K562 (cell line): Measurements from ENCODE around the gene ROPN1L. TPM values are rescaled to one million over a fixed set of nuclear protein-coding genes. Genes with fewer than 3 reads are reported as not detected.
A peak's percentile ranks its signal among the peaks of the same experiment; 100 is the strongest.

ENCODE experiments used
- BRCA1 ChIP-seq, 2 experiments: fragments of 450-650 bp in 1 of 2; sonication (generic) in 1 of 2; formaldehyde crosslinking in 1 of 2; IDR thresholded peaks; 2 replicates each; pipeline versions ENCODE4 v1.5.0 to v1.6.1; 2017 to 2020; ENCODE audit warnings: mild to moderate bottlenecking in 1 of 2, missing genetic modification reagents in 1 of 2
- CREB3 ChIP-seq: fragments of 450-650 bp; conservative IDR thresholded peaks from 2 replicates; pipeline ENCODE4 v1.6.1; 2016; ENCODE audit warnings: missing genetic modification characterization, low read depth, mild to moderate bottlenecking, missing compliant biosample characterization, moderate library complexity
- HDAC1 ChIP-seq, 2 experiments: fragments of 450-650 bp; IDR thresholded peaks; 2 replicates each; pipeline ENCODE4 v1.6.1; 2016 to 2017; ENCODE audit warnings: inconsistent platforms in 1 of 2, mild to moderate bottlenecking in 1 of 2, moderate library complexity in 1 of 2
- HNRNPL ChIP-seq: fragments of 200-400 bp; formaldehyde crosslinking; IDR thresholded peaks from 2 replicates; pipeline ENCODE4 v1.6.1; 2017; ENCODE audit warnings: low read depth, mild to moderate bottlenecking, low read length
- JUND ChIP-seq, 2 experiments: IDR thresholded peaks; 2 replicates in 1 of 2; 3 replicates in 1 of 2; pipeline ENCODE4 v1.6.1; 2011; ENCODE audit warnings: borderline replicate concordance in 2 of 2, low read depth in 2 of 2, low read length in 2 of 2, improper control_type of control experiment in 1 of 2, missing biosample characterization in 1 of 2, missing genetic modification characterization in 1 of 2, missing genetic modification reagents in 1 of 2
- KLF1 ChIP-seq: fragments of 450-650 bp; IDR thresholded peaks from 2 replicates; pipeline ENCODE4 v1.6.1; 2016; ENCODE audit warnings: missing genetic modification characterization, missing compliant biosample characterization
- PBX2 ChIP-seq, 2 experiments: IDR thresholded peaks in 1 of 2; conservative IDR thresholded peaks in 1 of 2; 2 replicates each; pipeline ENCODE4 v1.6.1; 2016; ENCODE audit warnings: low read depth in 2 of 2, mild to moderate bottlenecking in 1 of 2, missing compliant biosample characterization in 1 of 2, missing genetic modification characterization in 1 of 2, moderate library complexity in 1 of 2
- polyA plus RNA-seq, 8 experiments: library from polyadenylated mRNA; depleted of rRNA in 4 of 8; stranded (reverse) in 5 of 8; unstranded in 3 of 8; fragments of >200 nt; fragmentation: Nextera tagmentation in 2 of 8; fragmentation: Illumina TruSeq in 1 of 8; extraction: Ambion mirVana in 2 of 8; extraction: Trizol in 1 of 8; gene quantifications; 2 replicates each; pipeline versions ENCODE4 v1.2.1 to v1.2.3, GENCODE V29; 2011 to 2014; ENCODE audit warnings: inconsistent platforms in 1 of 8, missing spikeins in 1 of 8
- total RNA-seq, 7 experiments: library from RNA; depleted of rRNA in 6 of 7; stranded (reverse); fragments of >200 nt in 6 of 7; fragmentation: Illumina TruSeq in 2 of 7; extraction: Trizol in 2 of 7; gene quantifications; 2 replicates each; pipeline versions ENCODE4 v1.2.1 to v1.2.3, GENCODE V29; 2011 to 2021; ENCODE audit warnings: low replicate concordance in 1 of 7

The ROPN1L gene
- total and polyA plus RNA-seq, 9 of the 15 experiments (the other 6 are each of a cell fraction or from before 2014, with no cell fraction given) = 0.04 to 0.85 (median 0.24) TPM; not detected in 3

GRCh38 chr5:10434392-10434791 is 7.3 kb upstream of the ROPN1L start (continued):
- TF ChIP-seq PBX2 (CRISPR knock-in tag; IDR thresholded peaks at IDR 0.05; ENCODE audit: low read depth) (peak; percentile 35; the same call in 1 of the 2 replicates), PBX2 (tag; conservative IDR thresholded peaks at IDR 0.05; ENCODE audit: low read depth) (peak; percentile 87), HDAC1 (IDR thresholded peaks at IDR 0.05) (0 out of 4 replicates have a peak, but pooled peaks of 1 of the 2 experiments have one; percentile 13), KLF1 (tag) (no peak), HNRNPL (no peak), CREB3 (tag) (no peak), JUND (IDR thresholded peaks at IDR 0.05; ENCODE audit: borderline replicate concordance, low read depth, low read length) (peak; percentile 51; the same call in 1 of the 2 replicates), JUND (tag; IDR thresholded peaks at IDR 0.05; ENCODE audit: borderline replicate concordance, low read depth, low read length) (no peak), BRCA1 (IDR thresholded peaks at IDR 0.05) (no peak), BRCA1 (CRISPR knock-in tag; IDR thresholded peaks at IDR 0.05) (no peak)
